Heart left ventricle (tissue), 16 donors: Measurements from ENCODE around the gene CXCL17. TPM values are rescaled to one million over a fixed set of nuclear protein-coding genes. Genes with fewer than 3 reads are reported as not detected.
A peak's percentile ranks its signal among the peaks of the same experiment; 100 is the strongest.

Experiments
- ATAC-seq, 4 donors: fragments of 200-7000 bp; cut with Tn5 transposase; one replicate each; pipeline ENCODE4 v1.9.1; 2020 to 2022; ENCODE audit warnings: moderate library complexity in 4 of 4, mild to moderate bottlenecking in 3 of 4, moderate number of reproducible peaks in 1 of 4
- DNase-seq, 5 donors: peaks; one replicate each; pipeline ENCODE4 v3.0.0-alpha.2; 2020
- H3K27ac ChIP-seq, 12 donors: fragments of 200-600 bp; sonication (generic) in 4 of 12; one replicate each; pipeline versions ENCODE4 v1.5.0 to v1.8.0; 2016 to 2022; ENCODE audit warnings: mild to moderate bottlenecking in 2 of 12
- H3K27me3 ChIP-seq, 9 donors: fragments of 200-600 bp; sonication (generic) in 2 of 9; one replicate each; pipeline versions ENCODE4 v1.5.1 to v1.8.0; 2016 to 2022; ENCODE audit warnings: mild to moderate bottlenecking in 3 of 9
- H3K36me3 ChIP-seq, 9 donors: fragments of 200-600 bp; sonication (generic) in 2 of 9; one replicate each; pipeline versions ENCODE4 v1.5.0 to v1.8.0; 2018 to 2022; ENCODE audit warnings: mild to moderate bottlenecking in 2 of 9
- H3K4me1 ChIP-seq, 12 donors: fragments of 200-600 bp; sonication (generic) in 4 of 12; one replicate each; pipeline versions ENCODE4 v1.5.0 to v1.8.0; 2016 to 2022; ENCODE audit warnings: mild to moderate bottlenecking in 3 of 12
- H3K4me3 ChIP-seq, 12 donors: fragments of 200-600 bp; sonication (generic) in 4 of 12; one replicate each; pipeline versions ENCODE4 v1.5.0 to v1.8.0; 2017 to 2022; ENCODE audit warnings: mild to moderate bottlenecking in 9 of 12, moderate library complexity in 4 of 12
- H3K9me3 ChIP-seq, 12 donors: fragments of 200-600 bp; sonication (generic) in 4 of 12; one replicate each; pipeline versions ENCODE4 v1.5.0 to v1.8.0; 2016 to 2022; ENCODE audit warnings: mild to moderate bottlenecking in 1 of 12
- CTCF ChIP-seq, 12 donors: fragments of 200-600 bp; sonication (generic) in 4 of 12; IDR thresholded peaks; one replicate each; pipeline versions ENCODE4 v1.5.0 to v1.8.0; 2018 to 2022; ENCODE audit warnings: antibody characterized with exemption in 12 of 12, mild to moderate bottlenecking in 5 of 12
- POLR2A ChIP-seq, 2 donors: fragments of 450-650 bp; IDR thresholded peaks; one replicate each; pipeline ENCODE4 v1.6.1; 2017; ENCODE audit warnings: antibody characterized with exemption in 2 of 2, mild to moderate bottlenecking in 2 of 2, moderate library complexity in 2 of 2
- WGBS, 4 donors: extraction: QIAGEN DNeasy Blood & Tissue Kit in 2 of 4; methylation state at CpG; one replicate each; pipeline versions ENCODE4 v1.1.5 to v1.1.7; 2013 to 2018; 5-methylcytosine and 5-hydroxymethylcytosine counted together
- intact Hi-C, 10 donors: fragments of 100-400 bp; cut with DNase I; formaldehyde crosslinking; loops; one replicate each; pipeline versions ENCODE4 v1.11.1 to v1.14.2; 2022
- polyA plus RNA-seq, 2 donors: library from polyadenylated mRNA; stranded (reverse); fragments of 200-250 nt; gene quantifications; one replicate each; pipeline ENCODE4 v1.2.3, GENCODE V29; 2013
- total RNA-seq, 9 donors: library from RNA; depleted of rRNA in 2 of 9; stranded (reverse); fragments of >200 nt in 2 of 9; fragmentation: NEBNext Ultra II Directional in 3 of 9; extraction: Animal tissue kit (Norgen Biotek cat#: 25700) in 3 of 9; gene quantifications; one replicate each; pipeline versions ENCODE4 v1.1.0 to v1.2.4, GENCODE V29; 2016 to 2023
- donor health status: ischemic (EF 13 %, LVEDD 7.1; RV severe dilation, severe dysfunction).
- donor health status: healthy with polysubstance abuse.
- donor health status: DM: no; HTN: yes; CAD: no.
- donor health status: DM: no; HTN: no; CAD: no.
- donor health status: ischemic (EF 25% LVEDD 6.9; RV normal size, moderate dysfunction).
- donor health status: ischemic (EF 25% LVEDD 5.7; RV mildly dilated, moderate dysfunction).
- donor health status: healthy.
- donor health status: DM: yes; HTN: yes; CAD: no.
- donor health status: ischemic (EF 35%, LVEDD 5.7; RV mildly dilated, moderate dysfunction).
- donor health status: nonischemic (EF 11% LVEDD 7.7; RV severe dilation, severe dysfunction).
- donor health status: DM: yes; HTN: yes; CAD: no.
- donor health status: PGD.
- donor health status: ischemic (EF 29% LVEDD 5.4; RV normal size, mild dysfunction).
- donor health status: nonischemic (EF 23%, LVEDD 6.1; RV moderate dilation, normal function).

Gene CXCL17
- total and polyA plus RNA-seq, 11 donors = not detected

DNA sequence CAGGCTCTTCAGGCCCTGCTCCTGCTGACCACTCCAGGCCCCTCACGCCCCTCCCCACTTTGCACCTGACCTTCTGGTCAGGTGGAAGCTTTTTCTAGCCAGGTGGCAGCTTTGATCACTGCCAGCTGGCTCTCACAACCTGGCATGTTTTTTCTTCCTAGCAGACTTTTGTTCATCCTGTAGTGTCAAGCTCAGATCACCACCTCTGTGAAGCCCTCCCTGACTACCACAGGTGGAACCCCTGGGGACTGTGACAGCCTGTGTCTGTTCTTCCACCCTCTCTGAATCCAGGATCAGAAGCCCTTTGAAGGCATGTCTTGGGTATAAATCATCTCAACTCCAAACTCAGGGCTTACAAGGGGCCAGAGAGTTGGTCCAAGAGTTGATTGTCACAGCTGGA is 42.3 kb downstream of the CXCL17 start:
- Histone ChIP-seq H3K27me3 (no peaks in the 10 kb centered on the region), H3K4me1 (peaks cover 6 to 38% (median 22%) of the 10 kb centered on the region in 12 donors), H3K4me3 (no peak overlapping the region), H3K36me3 (peaks cover 0 to 18% (median 11%) of the 10 kb centered on the region in 9 donors), H3K9me3 (no peaks in the 10 kb centered on the region), H3K27ac (no peak overlapping the region)
- intact Hi-C loops = loop anchor here in 1 of 10 donors (5.0 kb wide), 1 partner anchor 73 kb away; the partner anchor contains the start of gene MEGF8
- 94 to 98% (median 96%) methylated on average over 1 of the region's 1 CpG for WGBS, 4 donors
- TF ChIP-seq POLR2A (IDR thresholded peaks at IDR 0.05) (no peak), CTCF (IDR thresholded peaks at IDR 0.05) (no peak)
- no peak for ATAC-seq
- no peak for DNase-seq

DNA sequence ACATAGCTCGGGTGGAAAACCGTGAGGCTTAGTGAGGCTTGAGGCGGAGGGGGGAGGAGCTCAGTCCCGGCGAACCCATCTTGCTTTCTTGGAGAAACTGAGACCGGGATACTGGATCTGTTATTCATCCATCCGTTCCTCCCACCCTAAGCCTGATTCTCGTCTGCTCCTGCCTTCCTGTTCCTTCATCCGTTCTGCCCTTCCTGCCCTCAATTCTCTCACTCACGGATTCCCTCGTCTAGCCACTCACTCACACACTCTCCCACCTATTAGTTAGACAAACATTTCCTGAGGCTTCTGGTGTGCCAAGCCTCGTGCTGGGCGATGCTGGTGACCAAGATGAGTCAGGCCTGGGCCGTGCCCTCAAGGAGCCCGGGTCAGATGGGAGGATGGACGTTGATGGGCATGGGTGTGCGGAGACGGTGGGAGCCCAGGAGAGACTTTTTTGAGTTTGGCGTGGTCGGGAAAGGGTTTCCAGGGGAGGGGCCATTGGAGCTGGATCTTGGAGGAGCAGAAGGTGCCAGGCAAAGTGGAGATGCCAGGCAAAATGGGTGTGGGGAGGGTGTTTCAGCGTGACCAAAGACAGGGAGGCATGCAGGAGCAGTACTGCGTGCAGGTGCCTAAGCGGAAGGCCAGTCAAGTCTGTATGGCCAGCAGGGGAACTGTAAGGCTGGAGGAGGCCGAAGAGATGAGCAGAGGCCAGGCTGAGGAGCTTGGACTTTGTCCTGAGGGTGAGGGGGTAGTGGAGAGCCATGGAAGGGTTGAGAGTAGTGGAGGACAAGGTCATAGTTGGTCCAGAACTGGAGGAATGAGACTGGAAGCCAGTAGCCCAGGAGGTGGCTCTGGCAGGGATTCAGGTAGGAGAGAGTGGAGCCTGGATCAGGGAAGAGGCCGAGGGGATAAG is 45.2 kb downstream of the CXCL17 start:
- peak overlapping the region; percentile 37 to 71 (median 60) for H3K4me3 ChIP-seq
- H3K9me3 ChIP-seq = no peaks in the 10 kb centered on the region
- intact Hi-C loops = no loop called here
- H3K27me3 ChIP-seq = no peaks in the 10 kb centered on the region
- no peak for DNase-seq
- H3K36me3 ChIP-seq = no peaks in the 10 kb centered on the region
- no peak for TF ChIP-seq POLR2A (IDR thresholded peaks at IDR 0.05)
- TF ChIP-seq CTCF (IDR thresholded peaks at IDR 0.05) = no peak
- no peak for ATAC-seq
- H3K27ac ChIP-seq = peak overlapping the region in 11 of 12 donors; percentile 36 to 90 (median 80)
- H3K4me1 ChIP-seq = peaks cover 6 to 35% (median 22%) of the 10 kb centered on the region in 12 donors
- WGBS, 4 donors = 22 to 30% (median 26%) methylated on average over 25 of the region's 25 CpGs

DNA sequence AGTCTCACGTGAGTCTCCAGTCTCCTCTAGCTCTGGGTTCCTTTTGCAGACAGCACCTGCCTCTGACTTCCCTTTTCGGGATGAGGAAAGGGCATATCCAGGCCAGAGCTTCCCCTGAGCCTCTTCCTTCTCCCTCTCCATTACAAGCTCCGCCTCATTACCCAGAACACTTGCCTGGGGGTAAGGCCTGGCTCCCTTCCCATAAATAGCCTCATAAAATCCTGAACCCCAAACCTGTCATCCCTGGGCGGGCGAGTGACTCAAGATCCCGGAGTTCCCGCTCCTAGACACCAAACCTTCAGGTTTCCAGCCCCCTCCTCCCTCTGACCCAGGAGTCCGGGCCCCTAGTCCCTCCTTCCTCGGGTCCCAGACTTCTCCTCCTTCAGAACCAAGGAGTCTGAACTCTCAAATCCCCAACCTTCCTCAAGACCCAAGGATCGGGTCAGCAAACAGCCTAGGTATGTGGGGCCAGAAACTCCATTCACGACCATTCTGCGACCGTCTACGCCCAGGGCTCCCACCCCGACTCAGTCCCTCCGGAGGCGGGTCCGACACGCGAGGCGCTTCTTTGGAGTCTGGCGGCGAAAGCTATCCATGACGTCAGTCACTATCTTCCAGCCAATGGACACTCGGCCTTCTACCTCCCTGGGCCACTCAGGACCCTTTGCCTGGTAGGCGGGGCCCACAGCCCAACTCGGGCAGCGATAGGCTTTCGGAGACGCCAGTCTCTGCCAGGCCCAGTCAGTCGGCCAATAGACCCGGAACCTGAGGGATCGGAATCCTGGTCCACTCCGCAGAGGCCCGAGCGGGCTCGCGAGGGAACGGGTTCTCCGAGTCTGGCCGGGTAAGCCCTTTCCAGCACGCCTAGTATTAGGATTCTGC is 46.1 kb downstream of the CXCL17 start:
- Histone ChIP-seq H3K9me3 (no peaks in the 10 kb centered on the region), H3K36me3 (no peaks in the 10 kb centered on the region), H3K4me1 (peaks cover 6 to 30% (median 22%) of the 10 kb centered on the region in 12 donors), H3K27ac (peak overlapping the region in 11 of 12 donors; percentile 60 to 90 (median 80)), H3K4me3 (peak overlapping the region; percentile 37 to 71 (median 60)), H3K27me3 (no peaks in the 10 kb centered on the region)
- intact Hi-C loops = no loop called here
- 3 to 4% (median 3%) methylated on average over 42 of the region's 42 CpGs for WGBS, 4 donors
- ATAC-seq = peak; percentile 96 to 98 (median 98)
- TF ChIP-seq POLR2A (IDR thresholded peaks at IDR 0.05) = peak in 1 of 2 donors; percentile 90
- no peak for TF ChIP-seq CTCF (IDR thresholded peaks at IDR 0.05)
- DNase-seq = peak; percentile 98 to 99 (median 99)
